ENCODE results near the gene ONECUT2. TPM values are rescaled to one million over a fixed set of nuclear protein-coding genes. Genes with fewer than 3 reads are reported as not detected.

The ONECUT2 gene
- total and polyA plus RNA-seq, 9 of the 15 experiments (the other 6 are each of a cell fraction or from before 2014, with no cell fraction given), result 0.27 to 2.5 (median 0.83) TPM

DNA sequence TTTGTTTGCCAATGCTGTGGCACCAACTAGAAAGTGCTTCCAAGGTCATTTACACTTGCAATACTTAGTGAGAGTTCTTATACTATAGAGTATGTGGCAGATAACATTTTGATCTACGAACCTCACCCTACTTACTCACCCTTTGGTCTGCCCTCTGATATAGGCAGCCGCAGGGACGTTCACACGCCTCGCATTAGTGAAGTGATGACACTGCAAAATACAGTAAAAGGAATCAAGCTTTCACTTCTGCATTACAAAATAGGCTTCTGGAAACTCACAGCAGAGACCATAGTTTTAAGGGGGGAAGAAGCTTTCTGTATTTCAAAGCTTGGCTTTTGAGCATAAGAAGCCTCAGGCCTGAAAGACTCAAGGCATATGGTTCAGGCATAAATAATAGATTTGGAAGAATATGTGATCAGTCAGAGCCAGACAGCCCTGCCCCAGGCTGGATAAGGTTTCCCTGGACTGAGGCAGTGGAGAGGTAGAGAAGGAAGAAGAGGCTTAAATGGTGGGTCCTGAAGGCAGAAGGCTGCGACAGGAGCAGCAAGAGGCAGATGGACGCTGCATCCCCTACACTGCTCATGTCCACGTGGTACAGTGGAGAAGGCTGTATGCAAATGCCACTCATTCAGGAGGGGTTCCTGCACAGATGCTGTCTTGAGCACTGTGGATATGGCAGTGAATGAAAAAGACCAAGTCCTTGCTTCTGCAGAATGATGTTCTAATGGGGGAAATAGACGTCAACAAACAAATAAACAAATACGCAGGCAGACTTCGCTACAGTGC lies 88.2 kb downstream of the ONECUT2 start (continued):
- TF ChIP-seq, protein P1, sequence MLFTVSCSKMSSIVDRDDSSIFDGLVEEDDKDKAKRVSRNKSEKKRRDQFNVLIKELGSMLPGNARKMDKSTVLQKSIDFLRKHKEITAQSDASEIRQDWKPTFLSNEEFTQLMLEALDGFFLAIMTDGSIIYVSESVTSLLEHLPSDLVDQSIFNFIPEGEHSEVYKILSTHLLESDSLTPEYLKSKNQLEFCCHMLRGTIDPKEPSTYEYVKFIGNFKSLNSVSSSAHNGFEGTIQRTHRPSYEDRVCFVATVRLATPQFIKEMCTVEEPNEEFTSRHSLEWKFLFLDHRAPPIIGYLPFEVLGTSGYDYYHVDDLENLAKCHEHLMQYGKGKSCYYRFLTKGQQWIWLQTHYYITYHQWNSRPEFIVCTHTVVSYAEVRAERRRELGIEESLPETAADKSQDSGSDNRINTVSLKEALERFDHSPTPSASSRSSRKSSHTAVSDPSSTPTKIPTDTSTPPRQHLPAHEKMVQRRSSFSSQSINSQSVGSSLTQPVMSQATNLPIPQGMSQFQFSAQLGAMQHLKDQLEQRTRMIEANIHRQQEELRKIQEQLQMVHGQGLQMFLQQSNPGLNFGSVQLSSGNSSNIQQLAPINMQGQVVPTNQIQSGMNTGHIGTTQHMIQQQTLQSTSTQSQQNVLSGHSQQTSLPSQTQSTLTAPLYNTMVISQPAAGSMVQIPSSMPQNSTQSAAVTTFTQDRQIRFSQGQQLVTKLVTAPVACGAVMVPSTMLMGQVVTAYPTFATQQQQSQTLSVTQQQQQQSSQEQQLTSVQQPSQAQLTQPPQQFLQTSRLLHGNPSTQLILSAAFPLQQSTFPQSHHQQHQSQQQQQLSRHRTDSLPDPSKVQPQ (CRISPR knock-in tag; IDR thresholded peaks at IDR 0.05; ENCODE audit: borderline replicate concordance), result no peak
- TF ChIP-seq BMI1 (IDR thresholded peaks at IDR 0.05; ENCODE audit: low read length) (no peak), GATAD2B (IDR thresholded peaks at IDR 0.05; ENCODE audit: borderline replicate concordance) (no peak), ERF (CRISPR knock-in tag; IDR thresholded peaks at IDR 0.05) (no peak), ZNF583 (CRISPR knock-in tag; IDR thresholded peaks at IDR 0.05) (no peak), KLF6 (CRISPR knock-in tag; IDR thresholded peaks at IDR 0.05; ENCODE audit: borderline replicate concordance) (no peak), KAT8 (IDR thresholded peaks at IDR 0.05; ENCODE audit: low read depth) (no peak), POLR3G (IDR thresholded peaks at IDR 0.05; ENCODE audit: extremely low read depth, insufficient read length, insufficient replicate concordance) (no peak), POLR2AphosphoS2 (IDR thresholded peaks at IDR 0.05; ENCODE audit: low read length) (no peak)
- TF ChIP-seq, protein P2, sequence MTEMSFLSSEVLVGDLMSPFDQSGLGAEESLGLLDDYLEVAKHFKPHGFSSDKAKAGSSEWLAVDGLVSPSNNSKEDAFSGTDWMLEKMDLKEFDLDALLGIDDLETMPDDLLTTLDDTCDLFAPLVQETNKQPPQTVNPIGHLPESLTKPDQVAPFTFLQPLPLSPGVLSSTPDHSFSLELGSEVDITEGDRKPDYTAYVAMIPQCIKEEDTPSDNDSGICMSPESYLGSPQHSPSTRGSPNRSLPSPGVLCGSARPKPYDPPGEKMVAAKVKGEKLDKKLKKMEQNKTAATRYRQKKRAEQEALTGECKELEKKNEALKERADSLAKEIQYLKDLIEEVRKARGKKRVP (CRISPR knock-in tag; IDR thresholded peaks at IDR 0.05), result no peak
- TF ChIP-seq, protein P3, sequence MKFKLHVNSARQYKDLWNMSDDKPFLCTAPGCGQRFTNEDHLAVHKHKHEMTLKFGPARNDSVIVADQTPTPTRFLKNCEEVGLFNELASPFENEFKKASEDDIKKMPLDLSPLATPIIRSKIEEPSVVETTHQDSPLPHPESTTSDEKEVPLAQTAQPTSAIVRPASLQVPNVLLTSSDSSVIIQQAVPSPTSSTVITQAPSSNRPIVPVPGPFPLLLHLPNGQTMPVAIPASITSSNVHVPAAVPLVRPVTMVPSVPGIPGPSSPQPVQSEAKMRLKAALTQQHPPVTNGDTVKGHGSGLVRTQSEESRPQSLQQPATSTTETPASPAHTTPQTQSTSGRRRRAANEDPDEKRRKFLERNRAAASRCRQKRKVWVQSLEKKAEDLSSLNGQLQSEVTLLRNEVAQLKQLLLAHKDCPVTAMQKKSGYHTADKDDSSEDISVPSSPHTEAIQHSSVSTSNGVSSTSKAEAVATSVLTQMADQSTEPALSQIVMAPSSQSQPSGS (CRISPR knock-in tag; IDR thresholded peaks at IDR 0.05), result no peak
- TF ChIP-seq, protein P4, sequence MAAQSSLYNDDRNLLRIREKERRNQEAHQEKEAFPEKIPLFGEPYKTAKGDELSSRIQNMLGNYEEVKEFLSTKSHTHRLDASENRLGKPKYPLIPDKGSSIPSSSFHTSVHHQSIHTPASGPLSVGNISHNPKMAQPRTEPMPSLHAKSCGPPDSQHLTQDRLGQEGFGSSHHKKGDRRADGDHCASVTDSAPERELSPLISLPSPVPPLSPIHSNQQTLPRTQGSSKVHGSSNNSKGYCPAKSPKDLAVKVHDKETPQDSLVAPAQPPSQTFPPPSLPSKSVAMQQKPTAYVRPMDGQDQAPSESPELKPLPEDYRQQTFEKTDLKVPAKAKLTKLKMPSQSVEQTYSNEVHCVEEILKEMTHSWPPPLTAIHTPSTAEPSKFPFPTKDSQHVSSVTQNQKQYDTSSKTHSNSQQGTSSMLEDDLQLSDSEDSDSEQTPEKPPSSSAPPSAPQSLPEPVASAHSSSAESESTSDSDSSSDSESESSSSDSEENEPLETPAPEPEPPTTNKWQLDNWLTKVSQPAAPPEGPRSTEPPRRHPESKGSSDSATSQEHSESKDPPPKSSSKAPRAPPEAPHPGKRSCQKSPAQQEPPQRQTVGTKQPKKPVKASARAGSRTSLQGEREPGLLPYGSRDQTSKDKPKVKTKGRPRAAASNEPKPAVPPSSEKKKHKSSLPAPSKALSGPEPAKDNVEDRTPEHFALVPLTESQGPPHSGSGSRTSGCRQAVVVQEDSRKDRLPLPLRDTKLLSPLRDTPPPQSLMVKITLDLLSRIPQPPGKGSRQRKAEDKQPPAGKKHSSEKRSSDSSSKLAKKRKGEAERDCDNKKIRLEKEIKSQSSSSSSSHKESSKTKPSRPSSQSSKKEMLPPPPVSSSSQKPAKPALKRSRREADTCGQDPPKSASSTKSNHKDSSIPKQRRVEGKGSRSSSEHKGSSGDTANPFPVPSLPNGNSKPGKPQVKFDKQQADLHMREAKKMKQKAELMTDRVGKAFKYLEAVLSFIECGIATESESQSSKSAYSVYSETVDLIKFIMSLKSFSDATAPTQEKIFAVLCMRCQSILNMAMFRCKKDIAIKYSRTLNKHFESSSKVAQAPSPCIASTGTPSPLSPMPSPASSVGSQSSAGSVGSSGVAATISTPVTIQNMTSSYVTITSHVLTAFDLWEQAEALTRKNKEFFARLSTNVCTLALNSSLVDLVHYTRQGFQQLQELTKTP (IDR thresholded peaks at IDR 0.05; ENCODE audit: low read depth in 1 of 2, partially characterized antibody in 2 of 2), result no peak
- TF ChIP-seq, protein P5, sequence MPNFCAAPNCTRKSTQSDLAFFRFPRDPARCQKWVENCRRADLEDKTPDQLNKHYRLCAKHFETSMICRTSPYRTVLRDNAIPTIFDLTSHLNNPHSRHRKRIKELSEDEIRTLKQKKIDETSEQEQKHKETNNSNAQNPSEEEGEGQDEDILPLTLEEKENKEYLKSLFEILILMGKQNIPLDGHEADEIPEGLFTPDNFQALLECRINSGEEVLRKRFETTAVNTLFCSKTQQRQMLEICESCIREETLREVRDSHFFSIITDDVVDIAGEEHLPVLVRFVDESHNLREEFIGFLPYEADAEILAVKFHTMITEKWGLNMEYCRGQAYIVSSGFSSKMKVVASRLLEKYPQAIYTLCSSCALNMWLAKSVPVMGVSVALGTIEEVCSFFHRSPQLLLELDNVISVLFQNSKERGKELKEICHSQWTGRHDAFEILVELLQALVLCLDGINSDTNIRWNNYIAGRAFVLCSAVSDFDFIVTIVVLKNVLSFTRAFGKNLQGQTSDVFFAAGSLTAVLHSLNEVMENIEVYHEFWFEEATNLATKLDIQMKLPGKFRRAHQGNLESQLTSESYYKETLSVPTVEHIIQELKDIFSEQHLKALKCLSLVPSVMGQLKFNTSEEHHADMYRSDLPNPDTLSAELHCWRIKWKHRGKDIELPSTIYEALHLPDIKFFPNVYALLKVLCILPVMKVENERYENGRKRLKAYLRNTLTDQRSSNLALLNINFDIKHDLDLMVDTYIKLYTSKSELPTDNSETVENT (CRISPR knock-in tag; IDR thresholded peaks at IDR 0.05), result no peak
